ENCODE data around the gene WAPL.

The WAPL gene

GRCh38 chr10:86489071-86489810 is 32.4 kb downstream of the WAPL start:
- Histone ChIP-seq H3K36me3 (ENCODE audit: insufficient read depth, low read length) (peaks cover 68% of the 10 kb centered on the region), H3F3A (ENCODE audit: insufficient read depth, low read length) (0 out of 2 replicates have a peak, but pooled peaks cover 3% of the 10 kb centered on the region), H3K4me3 (ENCODE audit: low read depth, low read length, poor library complexity, severe bottlenecking) (no peak overlapping the region), H3K9me3 (ENCODE audit: low read length) (no peaks in the 10 kb centered on the region), H3K9ac (ENCODE audit: low read length) (no peak overlapping the region), H3K79me2 (ENCODE audit: insufficient read depth, low read length) (peaks cover 11% of the 10 kb centered on the region), H4K20me1 (ENCODE audit: insufficient read depth, low read length) (no peaks in the 10 kb centered on the region), H3K27ac (ENCODE audit: low read depth, low read length, poor library complexity, severe bottlenecking) (no peak overlapping the region), H3K9me2 (ENCODE audit: low read depth, low read length) (no peaks in the 10 kb centered on the region), H3K4me1 (ENCODE audit: insufficient read depth, low read length, severe bottlenecking) (no peaks in the 10 kb centered on the region), H3K4me2 (ENCODE audit: low read length) (no peak overlapping the region), H3K27me3 (ENCODE audit: insufficient read depth, low read length) (no peaks in the 10 kb centered on the region), H2AFZ (ENCODE audit: low read length) (no peak overlapping the region)
- TF ChIP-seq EZH2 (IDR thresholded peaks at IDR 0.05; ENCODE audit: borderline replicate concordance, low read length) = no peak
- TF ChIP-seq CTCF (IDR thresholded peaks at IDR 0.05; ENCODE audit: low read length) = no peak

GRCh38 chr10:86486856-86487255 is 34.7 kb downstream of the WAPL start:
- Histone ChIP-seq H3K36me3 (ENCODE audit: insufficient read depth, low read length) (peaks cover 69% of the 10 kb centered on the region), H3K27me3 (ENCODE audit: insufficient read depth, low read length) (no peaks in the 10 kb centered on the region), H3K4me2 (ENCODE audit: low read length) (no peak overlapping the region)

GRCh38 chr10:86483664-86484063 is 37.9 kb downstream of the WAPL start:
- Histone ChIP-seq H3K4me1 (ENCODE audit: insufficient read depth, low read length, severe bottlenecking) (no peaks in the 10 kb centered on the region), H3K9ac (ENCODE audit: low read length) (no peak overlapping the region), H3K79me2 (ENCODE audit: insufficient read depth, low read length) (peaks cover 3% of the 10 kb centered on the region; the same call in 1 of the 2 replicates), H3K4me3 (ENCODE audit: low read depth, low read length, poor library complexity, severe bottlenecking) (no peak overlapping the region), H3K36me3 (ENCODE audit: insufficient read depth, low read length) (peaks cover 66% of the 10 kb centered on the region), H3F3A (ENCODE audit: insufficient read depth, low read length) (0 out of 2 replicates have a peak, but pooled peaks cover 3% of the 10 kb centered on the region), H3K27me3 (ENCODE audit: insufficient read depth, low read length) (no peaks in the 10 kb centered on the region), H2AFZ (ENCODE audit: low read length) (no peak overlapping the region), H3K9me3 (ENCODE audit: low read length) (no peaks in the 10 kb centered on the region), H3K4me2 (ENCODE audit: low read length) (no peak overlapping the region), H3K27ac (ENCODE audit: low read depth, low read length, poor library complexity, severe bottlenecking) (no peak overlapping the region), H4K20me1 (ENCODE audit: insufficient read depth, low read length) (no peaks in the 10 kb centered on the region), H3K9me2 (ENCODE audit: low read depth, low read length) (no peaks in the 10 kb centered on the region)
- no peak for TF ChIP-seq EZH2 (IDR thresholded peaks at IDR 0.05; ENCODE audit: borderline replicate concordance, low read length)
- TF ChIP-seq CTCF (IDR thresholded peaks at IDR 0.05; ENCODE audit: low read length) = no peak

More at GRCh38 chr10:86486856-86487255, 34.7 kb downstream of the WAPL start:
- Histone ChIP-seq H3K9me2 (ENCODE audit: low read depth, low read length) (no peaks in the 10 kb centered on the region), H3K79me2 (ENCODE audit: insufficient read depth, low read length) (peaks cover 6% of the 10 kb centered on the region; the same call in 1 of the 2 replicates), H3F3A (ENCODE audit: insufficient read depth, low read length) (0 out of 2 replicates have a peak, but pooled peaks cover 3% of the 10 kb centered on the region), H3K27ac (ENCODE audit: low read depth, low read length, poor library complexity, severe bottlenecking) (no peak overlapping the region), H3K4me3 (ENCODE audit: low read depth, low read length, poor library complexity, severe bottlenecking) (no peak overlapping the region), H3K4me1 (ENCODE audit: insufficient read depth, low read length, severe bottlenecking) (no peaks in the 10 kb centered on the region), H4K20me1 (ENCODE audit: insufficient read depth, low read length) (no peaks in the 10 kb centered on the region), H3K9ac (ENCODE audit: low read length) (no peak overlapping the region), H3K9me3 (ENCODE audit: low read length) (no peaks in the 10 kb centered on the region), H2AFZ (ENCODE audit: low read length) (no peak overlapping the region)
- no peak for TF ChIP-seq CTCF (IDR thresholded peaks at IDR 0.05; ENCODE audit: low read length)
- no peak for TF ChIP-seq EZH2 (IDR thresholded peaks at IDR 0.05; ENCODE audit: borderline replicate concordance, low read length)
